ENCODE measurements around the gene STYX. TPM values are rescaled to one million over a fixed set of nuclear protein-coding genes. Genes with fewer than 3 reads are reported as not detected.

STYX gene
- total and polyA plus RNA-seq, 2 of the 8 experiments (the other 6 are each of a cell fraction or from before 2014, with no cell fraction given) = 8.3 to 29.0 TPM

- Histone ChIP-seq H4K20me1 (replicated peaks in 1 of 2; ENCODE audit: control insufficient read depth in 1 of 2, insufficient read depth in 2 of 2, low read length in 2 of 2) (peaks cover 0 to 2% of the 10 kb centered on the region in 2 experiments), H3K79me1 (ENCODE audit: low read depth, low read length) (0 out of 2 replicates have a peak, but pooled peaks cover 3% of the 10 kb centered on the region), H3K9me3 (ENCODE audit: insufficient read depth in 2 of 2, low read depth in 1 of 2, low read length in 1 of 2) (no peaks in the 10 kb centered on the region), H2AFZ (ENCODE audit: low read length) (no peak overlapping the region), H3K9ac (replicated peaks in 1 of 4; ENCODE audit: extremely low read depth in 1 of 4, low read depth in 3 of 4, low read length in 3 of 4) (no peak overlapping the region), H3K27me3 (replicated peaks in 1 of 4; ENCODE audit: control insufficient read depth in 3 of 4, extremely low read depth in 1 of 4, insufficient read depth in 3 of 4, low read length in 3 of 4) (no peaks in the 10 kb centered on the region), H4K8ac (ENCODE audit: extremely low read depth, insufficient read depth, low read length) (no peak overlapping the region), H3K14ac (ENCODE audit: insufficient read length) (no peak overlapping the region), H2BK15ac (ENCODE audit: low read length) (no peak overlapping the region), H3K18ac (ENCODE audit: extremely low read depth, low read length) (no peak overlapping the region), H2BK20ac (ENCODE audit: low read length) (no peak overlapping the region), H3K27ac (ENCODE audit: low read depth, low read length) (no peak overlapping the region), H3K23ac (ENCODE audit: insufficient read length) (no peak overlapping the region), H2BK12ac (ENCODE audit: low read depth, low read length) (no peak overlapping the region), H3K56ac (replicated peaks; ENCODE audit: insufficient read length, low read depth, low read length) (no peak overlapping the region), H3K4me2 (ENCODE audit: insufficient read depth in 1 of 2, low read depth in 2 of 2, low read length in 2 of 2) (no peak overlapping the region; a peak in 1 of 4 replicates), H2BK120ac (replicated peaks; ENCODE audit: low read depth, low read length) (no peak overlapping the region), H4K91ac (replicated peaks; ENCODE audit: insufficient read length, low read length) (no peak overlapping the region), H3K79me2 (ENCODE audit: control insufficient read depth in 1 of 2, insufficient read depth in 2 of 2, low read length in 2 of 2) (peaks cover 0 to 84% of the 10 kb centered on the region in 2 experiments; a peak in 3 of 4 replicates), H4K5ac (ENCODE audit: insufficient read length, low read depth, low read length) (no peak overlapping the region), H2BK5ac (ENCODE audit: low read depth, low read length) (no peak overlapping the region), H3K36me3 (ENCODE audit: control insufficient read depth in 2 of 4, insufficient read depth in 4 of 4, low read length in 3 of 4) (peaks cover 0 to 8% (median 0%) of the 10 kb centered on the region in 4 experiments; a peak in 1 of 8 replicates), H2AK5ac (ENCODE audit: low read depth, low read length) (no peak overlapping the region), H3K23me2 (ENCODE audit: low read depth, low read length) (no peaks in the 10 kb centered on the region), H3K4ac (replicated peaks; ENCODE audit: insufficient read length, low read depth, low read length) (no peak overlapping the region), H3K4me3 (ENCODE audit: extremely low read depth in 1 of 4, insufficient read depth in 2 of 4, low read depth in 3 of 4, low read length in 4 of 4) (no peak overlapping the region), H3K4me1 (replicated peaks in 1 of 4; ENCODE audit: control insufficient read depth in 3 of 4, insufficient read depth in 4 of 4, low read length in 3 of 4) (peaks cover 0 to 5% (median 3%) of the 10 kb centered on the region in 4 experiments; a peak in 4 of 7 replicates)
- POLR2A ChIA-PET (ENCODE audit: partially characterized antibody) = interaction anchor here (1.7 to 1.9 kb wide), 2 partner anchors 8 to 29 kb away, joined by 4 to 5 read pairs; partner anchors contain the start of gene PSMC6
- no peak for FAIRE-seq
- DNase-seq (ENCODE audit: low read depth in 1 of 2, low spot score in 2 of 2) = no peak
- CTCF ChIA-PET (ENCODE audit: partially characterized antibody) = interaction anchor here (1.0 to 2.3 kb wide), 5 partner anchors 13 to 319 kb away, joined by 3 to 8 read pairs (median 4); no protein-coding TSS in a partner anchor
- 56% methylated on average over 1 of the region's 1 CpG; no CpG with 5 or more reads in 1 of the 2 experiments for WGBS, 2 experiments (ENCODE audit: extremely low coverage in 1 of 2, insufficient coverage in 1 of 2, insufficient read length in 1 of 2, insufficient replicate concordance in 2 of 2, low coverage in 1 of 2, low lambda C conversion rate in 2 of 2, missing lambda C conversion rate in 1 of 2)
- TF ChIP-seq TAF1 (IDR thresholded peaks at IDR 0.05; ENCODE audit: low read depth, low read length) (no peak), BRCA1 (IDR thresholded peaks at IDR 0.05; ENCODE audit: low read depth, low read length) (no peak), CBX8 (IDR thresholded peaks at IDR 0.05; ENCODE audit: borderline replicate concordance, low read depth, low read length) (no peak), ASH2L (IDR thresholded peaks at IDR 0.05; ENCODE audit: low read length) (no peak), RAD21 (IDR thresholded peaks at IDR 0.05 in 1 of 2, conservative IDR thresholded peaks at IDR 0.05 in 1 of 2; ENCODE audit: low read depth in 2 of 2, low read length in 2 of 2) (no peak), POLR2AphosphoS5 (IDR thresholded peaks at IDR 0.05; ENCODE audit: low read depth, low read length) (no peak), TBP (IDR thresholded peaks at IDR 0.05; ENCODE audit: low read depth, low read length) (no peak), SP1 (IDR thresholded peaks at IDR 0.05; ENCODE audit: low read depth, low read length) (no peak), ZNF274 (IDR thresholded peaks at IDR 0.05; ENCODE audit: borderline replicate concordance, extremely low read depth, low read length) (no peak)
Observed at GRCh38 chr14:52735921-52736489, 6.0 kb downstream of the STYX start.

All from H1 (cell line).